Eye (tissue), 1 donor: Measurements from ENCODE around the gene LIPE.
"Not testable (repeated sequence)": the region's sequence is repeated elsewhere in the genome, so short reads cannot be mapped to it uniquely, and the experiment has no call there.

Experiments used
- DNase-seq: peaks from one replicate; pipeline ENCODE4 v3.0.0-alpha.2; 2015

LIPE gene

GRCh38 chr19:42427313-42427712 is at the start of gene LIPE:
LIPE (minus strand) TSS chr19:42427388; CDS start chr19:42427149, 239 bp downstream.
- DNase-seq, result no peak

GRCh38 chr19:42475366-42475765 is 48.2 kb upstream of the LIPE start:
- no peak for DNase-seq

- no peak for DNase-seq
Observed at GRCh38 chr19:42474743-42475142, 47.6 kb upstream of the LIPE start.

GRCh38 chr19:42473686-42474085 is 46.5 kb upstream of the LIPE start:
- no peak for DNase-seq

- DNase-seq, result no peak
Observed at GRCh38 chr19:42472402-42473147, 45.4 kb upstream of the LIPE start.

GRCh38 chr19:42471554-42472249 is 44.5 kb upstream of the LIPE start:
- no peak for DNase-seq

GRCh38 chr19:42469311-42470235 is 42.4 kb upstream of the LIPE start:
- DNase-seq, result no peak

- no peak for DNase-seq
Observed at GRCh38 chr19:42468273-42468796, 41.1 kb upstream of the LIPE start.

GRCh38 chr19:42467183-42467760 is 40.1 kb upstream of the LIPE start:
- DNase-seq, result no peak

GRCh38 chr19:42466521-42467182 is 39.5 kb upstream of the LIPE start:
- no peak for DNase-seq

GRCh38 chr19:42465827-42466280 is 38.7 kb upstream of the LIPE start:
- no peak for DNase-seq

GRCh38 chr19:42461700-42462324 is 34.6 kb upstream of the LIPE start:
- DNase-seq, result no peak

- DNase-seq, result not testable (repeated sequence)
Observed at GRCh38 chr19:42461231-42461630, 34.0 kb upstream of the LIPE start.

GRCh38 chr19:42459926-42460325 is 32.7 kb upstream of the LIPE start:
- no peak for DNase-seq

- DNase-seq, result no peak
Observed at GRCh38 chr19:42455621-42456081, 28.5 kb upstream of the LIPE start.

GRCh38 chr19:42455086-42455485 is 27.9 kb upstream of the LIPE start:
- no peak for DNase-seq

- DNase-seq, result no peak
Observed at GRCh38 chr19:42452590-42452989, 25.4 kb upstream of the LIPE start.

GRCh38 chr19:42450314-42450934 is 23.2 kb upstream of the LIPE start:
- DNase-seq, result peak; percentile 89

- not testable (repeated sequence) for DNase-seq
Observed at GRCh38 chr19:42448306-42448705, 21.1 kb upstream of the LIPE start.

GRCh38 chr19:42445948-42446347 is 18.8 kb upstream of the LIPE start:
- no peak for DNase-seq

GRCh38 chr19:42443944-42444398 is 16.8 kb upstream of the LIPE start:
- DNase-seq, result no peak
